IMR-90 (cell line): ENCODE results near the gene CAB39. TPM values are rescaled to one million over a fixed set of nuclear protein-coding genes. Genes with fewer than 3 reads are reported as not detected.

ENCODE experiments used
- ATAC-seq: fragments of 200-7000 bp; cut with Tn5 transposase; 2 replicates; pipeline ENCODE4 v1.9.1; 2020; ENCODE audit warnings: low read depth, mild to moderate bottlenecking, moderate library complexity
- BruUV-seq: library from RNA; stranded (reverse); fragments of 400-500 nt; replicated peaks from 2 replicates; lab custom pipeline; 2021; lab: Mats Ljungman, UMichigan
- CTCF ChIA-PET: fragments of 300-600 bp; formaldehyde crosslinking; extraction: SDS; loops from one replicate; lab custom pipeline; 2021; ENCODE audit warnings: antibody characterized with exemption; lab: Yijun Ruan, JAX
- POLR2A ChIA-PET: fragments of 300-600 bp; sonication (Branson Sonifier 250); formaldehyde crosslinking; loops from one replicate; lab custom pipeline; 2022; ENCODE audit warnings: antibody characterized with exemption; ENCODE audit not compliant: unreplicated experiment; lab: Charles Lee
- DNase-seq: peaks from one replicate; pipeline ENCODE4 v3.0.0; 2013
- H2AFZ ChIP-seq: replicated peaks from 2 replicates; pipeline ENCODE3; 2013; ENCODE audit warnings: low read length, mild to moderate bottlenecking; ENCODE audit not compliant: poor library complexity
- H2AK5ac ChIP-seq: 2 replicates; pipeline ENCODE4 v1.6.1; 2013; ENCODE audit warnings: low read depth, low read length, inconsistent platforms
- H2AK9ac ChIP-seq: replicated peaks from 2 replicates; pipeline ENCODE3; 2013; ENCODE audit warnings: mild to moderate bottlenecking, low read depth, low read length, moderate library complexity; ENCODE audit not compliant: poor library complexity
- H2BK120ac ChIP-seq: 2 replicates; pipeline ENCODE4 v1.6.1; 2013; ENCODE audit warnings: low read depth, low read length, inconsistent platforms
- H2BK15ac ChIP-seq: 3 replicates; pipeline ENCODE4 v1.6.1; 2013; ENCODE audit warnings: low read depth, low read length, inconsistent platforms
- H2BK20ac ChIP-seq: 2 replicates; pipeline ENCODE4 v1.6.1; 2013; ENCODE audit warnings: low read depth, mild to moderate bottlenecking, inconsistent platforms, low read length, moderate library complexity
- H2BK5ac ChIP-seq: 2 replicates; pipeline ENCODE4 v1.6.1; 2013; ENCODE audit warnings: mild to moderate bottlenecking, low read depth, low read length, inconsistent platforms; ENCODE audit not compliant: poor library complexity, severe bottlenecking
- H3K14ac ChIP-seq: replicated peaks from 2 replicates; pipeline ENCODE4 v1.6.1; 2013; ENCODE audit warnings: low read depth, low read length, inconsistent platforms
- H3K18ac ChIP-seq: 2 replicates; pipeline ENCODE4 v1.6.1; 2013; ENCODE audit warnings: low read depth, low read length, control low read depth
- H3K23ac ChIP-seq: 2 replicates; pipeline ENCODE4 v1.6.1; 2013; ENCODE audit warnings: low read depth, low read length, inconsistent platforms
- H3K27ac ChIP-seq: 2 replicates; pipeline ENCODE4 v1.5.1; 2013; ENCODE audit warnings: mild to moderate bottlenecking, control low read depth, low read length; ENCODE audit not compliant: insufficient read depth
- H3K27me3 ChIP-seq: 2 replicates; pipeline ENCODE4 v1.6.1; 2013; ENCODE audit warnings: low read length; ENCODE audit not compliant: control insufficient read depth, insufficient read depth
- H3K36me3 ChIP-seq: 2 replicates; pipeline ENCODE4 v1.6.1; 2013; ENCODE audit warnings: low read length, mixed read lengths; ENCODE audit not compliant: control insufficient read depth, insufficient read depth
- H3K4ac ChIP-seq: 2 replicates; pipeline ENCODE4 v1.6.1; 2013; ENCODE audit warnings: low read depth, low read length, inconsistent platforms
- H3K4me1 ChIP-seq: 2 replicates; pipeline ENCODE4 v1.6.1; 2013; ENCODE audit warnings: low read length, mixed read lengths; ENCODE audit not compliant: control insufficient read depth, insufficient read depth
- H3K4me2 ChIP-seq: 2 replicates; pipeline ENCODE4 v1.6.1; 2013; ENCODE audit warnings: low read depth, mild to moderate bottlenecking, control low read depth, low read length, moderate library complexity
- H3K4me3 ChIP-seq: 2 replicates; pipeline ENCODE4 v1.5.1; 2013; ENCODE audit warnings: low read depth, mild to moderate bottlenecking, control low read depth, low read length, moderate library complexity; ENCODE audit not compliant: insufficient read depth
- H3K56ac ChIP-seq: 2 replicates; pipeline ENCODE4 v1.6.1; 2013; ENCODE audit warnings: low read length, inconsistent platforms; ENCODE audit not compliant: insufficient read depth; ENCODE audit errors: extremely low read depth
- H3K79me1 ChIP-seq, 2 experiments: 2 replicates each; pipeline ENCODE4 v1.6.1; 2013; ENCODE audit warnings: low read length in 2 of 2, inconsistent platforms in 1 of 2, low read depth in 1 of 2
- H3K9ac ChIP-seq: 2 replicates; pipeline ENCODE4 v1.6.1; 2013; ENCODE audit warnings: low read depth, low read length, control low read depth
- H3K9me1 ChIP-seq: 2 replicates; pipeline ENCODE4 v1.6.1; 2013; ENCODE audit warnings: low read length, inconsistent platforms; ENCODE audit not compliant: insufficient read depth
- H3K9me3 ChIP-seq: 2 replicates; pipeline ENCODE4 v1.6.1; 2013; ENCODE audit warnings: low read length; ENCODE audit not compliant: control insufficient read depth, insufficient read depth
- H4K20me1 ChIP-seq: 2 replicates; pipeline ENCODE4 v1.6.1; 2013; ENCODE audit warnings: low read length, inconsistent platforms; ENCODE audit not compliant: insufficient read depth
- H4K5ac ChIP-seq: 2 replicates; pipeline ENCODE4 v1.6.1; 2013; ENCODE audit warnings: mild to moderate bottlenecking, low read depth, low read length, control low read depth
- H4K8ac ChIP-seq, 2 experiments: 2 replicates each; pipeline ENCODE4 v1.6.1; 2013; ENCODE audit warnings: low read depth in 2 of 2, low read length in 2 of 2, control low read depth in 1 of 2, inconsistent platforms in 1 of 2
- H4K91ac ChIP-seq: 2 replicates; pipeline ENCODE4 v1.6.1; 2013; ENCODE audit warnings: low read depth, low read length, inconsistent platforms; ENCODE audit not compliant: insufficient read depth
- CHD1 ChIP-seq: IDR thresholded peaks from 2 replicates; pipeline ENCODE4 v1.6.1; 2012; ENCODE audit warnings: low read depth, low read length, improper control_type of control experiment
- CTCF ChIP-seq: conservative IDR thresholded peaks from 2 replicates; pipeline ENCODE4 v1.5.1; 2012; ENCODE audit warnings: mild to moderate bottlenecking, low read depth, low read length, improper control_type of control experiment
- ELK1 ChIP-seq: fragments of 150-350 bp; IDR thresholded peaks from 2 replicates; pipeline ENCODE4 v1.6.1; 2016; ENCODE audit warnings: low read depth, mild to moderate bottlenecking, low read length, moderate library complexity, borderline replicate concordance
- RAD21 ChIP-seq: IDR thresholded peaks from 2 replicates; pipeline ENCODE4 v1.6.1; 2012; ENCODE audit warnings: low read length, improper control_type of control experiment
- SMC3 ChIP-seq: fragments of 150-350 bp; IDR thresholded peaks from 2 replicates; pipeline ENCODE4 v1.6.1; 2016; ENCODE audit warnings: low read depth, mild to moderate bottlenecking, antibody characterized with exemption, low read length, moderate library complexity
- WGBS, 2 experiments: methylation state at CpG; one replicate each; pipeline versions ENCODE4 v1.1.5 to v1.1.7; 2013; ENCODE audit warnings: missing lambda C conversion rate in 2 of 2; ENCODE audit not compliant: insufficient read length in 1 of 2; ENCODE audit errors: extremely low coverage in 2 of 2; 5-methylcytosine and 5-hydroxymethylcytosine counted together
- dilution Hi-C: fragments of 300-500 bp; cut with HindIII; formaldehyde crosslinking; loops from one replicate; pipeline ENCODE4 v1.14.3; 2018; ENCODE audit warnings: low sequenced_read_pairs; ENCODE audit not compliant: unreplicated experiment
- in situ Hi-C: fragments of 300-500 bp; cut with MboI; formaldehyde crosslinking; loops from 3 replicates; pipeline ENCODE4 v1.14.3; 2019; ENCODE audit warnings: low sequenced_read_pairs, inconsistent platforms, mixed read lengths
- intact Hi-C: fragments of 100-400 bp; cut with micrococcal nuclease; formaldehyde crosslinking; loops from 2 replicates; pipeline ENCODE4 v1.10.0; 2022
- polyA plus RNA-seq, 3 experiments: library from polyadenylated mRNA; depleted of rRNA; stranded (reverse); fragments of >200 nt; gene quantifications; 2 replicates each; pipeline ENCODE4 v1.2.3, GENCODE V29; 2012; ENCODE audit warnings: low replicate concordance in 1 of 3
- total RNA-seq: library from RNA; depleted of rRNA; stranded (reverse); fragments of >200 nt; gene quantifications from 2 replicates; pipeline ENCODE4 v1.2.3, GENCODE V29; 2012

Gene CAB39
- total and polyA plus RNA-seq, 2 of the 4 experiments (the other 2 are of a cell fraction): 38.2 to 71.7 TPM

- peak; percentile 62 for DNase-seq
- no CpG with 5 or more reads among the region's 4 CpGs for WGBS, 2 experiments
- no peak overlapping the region for H4K91ac ChIP-seq
- H3K4me1 ChIP-seq: peaks cover 22% of the 10 kb centered on the region
- BruUV-seq: no TSS peak
- H3K14ac ChIP-seq: no peak overlapping the region
- H3K9me3 ChIP-seq: no peaks in the 10 kb centered on the region
- H2BK120ac ChIP-seq: no peak overlapping the region
- no peak overlapping the region for H2AK5ac ChIP-seq
- H2BK15ac ChIP-seq: no peak overlapping the region; the same call in 2 of the 3 replicates
- intact Hi-C loops: loop anchor here (1.0 to 5.0 kb wide), 6 partner anchors 85 to 792 kb away; partner anchors contain the start of gene SP100
- H2AK9ac ChIP-seq: no peak overlapping the region
- POLR2A ChIA-PET: interaction anchor here (1.6 kb wide), 1 partner anchor 85 kb away, joined by 7 read pairs; no protein-coding TSS in a partner anchor
- H3K18ac ChIP-seq: no peak overlapping the region
- no peak overlapping the region for H3K9ac ChIP-seq
- no peak overlapping the region for H3K27ac ChIP-seq
- H3K4ac ChIP-seq: no peak overlapping the region
- no peak overlapping the region for H3K56ac ChIP-seq
- H3K23ac ChIP-seq: no peak overlapping the region
- no peak overlapping the region for H4K8ac ChIP-seq
- H3K4me3 ChIP-seq: no peak overlapping the region
- H2BK20ac ChIP-seq: no peak overlapping the region
- H3K79me1 ChIP-seq: peaks cover 33 to 63% of the 10 kb centered on the region in 2 experiments
- TF ChIP-seq RAD21 (peak; percentile 88), SMC3 (peak; percentile 75), ELK1 (no peak), CHD1 (no peak), CTCF (peak; percentile 72)
- H4K20me1 ChIP-seq: peaks cover 4% of the 10 kb centered on the region; the same call in 1 of the 2 replicates
- in situ Hi-C loops: no loop called here
- no peak overlapping the region for H2AFZ ChIP-seq
- no peak overlapping the region for H2BK5ac ChIP-seq
- H3K4me2 ChIP-seq: no peak overlapping the region
- H3K27me3 ChIP-seq: no peaks in the 10 kb centered on the region
- CTCF ChIA-PET: interaction anchor here (0.7 to 1.7 kb wide), 18 partner anchors 11 to 184 kb away, joined by 3 to 11 read pairs (median 3); no protein-coding TSS in a partner anchor
- H3K9me1 ChIP-seq: peaks cover 8% of the 10 kb centered on the region
- peak; percentile 43 for ATAC-seq
- no peak overlapping the region for H4K5ac ChIP-seq
- peaks cover 11% of the 10 kb centered on the region for H3K36me3 ChIP-seq
- dilution Hi-C loops: no loop called here
These were observed 86.2 kb downstream of the CAB39 start for GRCh38 chr2:230798769-230799399.
